ENCODE data around the gene PPP1R1B. TPM values are rescaled to one million over a fixed set of nuclear protein-coding genes. Genes with fewer than 3 reads are reported as not detected.

The PPP1R1B gene
- total RNA-seq, 1 donor = not detected

GRCh38 chr17:39664581-39665561, 38.1 kb downstream of the PPP1R1B start, which contains the start of gene TCAP:
Gene TCAP (plus strand): TSS chr17:39665349. CDS start chr17:39665360, 11 bp downstream.
- H3K4me3 ChIP-seq (ENCODE audit: low read depth, low read length) = no peak within 1 kb of the TSS
- TF ChIP-seq CTCF (IDR thresholded peaks at IDR 0.05; ENCODE audit: insufficient read depth, low read depth, low read length) = no peak
- DNase-seq (ENCODE audit: low read depth) = no peak

GRCh38 chr17:39665642-39666224, 39.0 kb downstream of the PPP1R1B start:
- H3K4me3 ChIP-seq (ENCODE audit: low read depth, low read length) = no peak overlapping the region
- no peak for DNase-seq (ENCODE audit: low read depth)
- TF ChIP-seq CTCF (IDR thresholded peaks at IDR 0.05; ENCODE audit: insufficient read depth, low read depth, low read length) = no peak

- DNase-seq (ENCODE audit: low read depth) = no peak
- no peak for TF ChIP-seq CTCF (IDR thresholded peaks at IDR 0.05; ENCODE audit: insufficient read depth, low read depth, low read length)
Measured at GRCh38 chr17:39666231-39666600, 39.5 kb downstream of the PPP1R1B start.

GRCh38 chr17:39666601-39667261, 40.0 kb downstream of the PPP1R1B start:
- H3K4me3 ChIP-seq (ENCODE audit: low read depth, low read length) = no peak overlapping the region
- no peak for TF ChIP-seq CTCF (IDR thresholded peaks at IDR 0.05; ENCODE audit: insufficient read depth, low read depth, low read length)
- DNase-seq (ENCODE audit: low read depth) = no peak

More at GRCh38 chr17:39666231-39666600, 39.5 kb downstream of the PPP1R1B start:
- no peak overlapping the region for H3K4me3 ChIP-seq (ENCODE audit: low read depth, low read length)

GRCh38 chr17:39667262-39667944, 40.7 kb downstream of the PPP1R1B start:
- peak; percentile 23 for DNase-seq (ENCODE audit: low read depth)

More at GRCh38 chr17:39667262-39667944, 40.7 kb downstream of the PPP1R1B start:
- peak overlapping the region; percentile 21 for H3K4me3 ChIP-seq (ENCODE audit: low read depth, low read length)
- no peak for TF ChIP-seq CTCF (IDR thresholded peaks at IDR 0.05; ENCODE audit: insufficient read depth, low read depth, low read length)

All from fibroblast of villous mesenchyme (primary cell).